NCI-H2196 (cell line): Measurements from ENCODE around the gene MID1.
A peak's percentile ranks its signal among the peaks of the same experiment; 100 is the strongest.

ENCODE experiments used
- DNase-seq: peaks from one replicate; lab custom pipeline; 2025; ENCODE audit not compliant: unreplicated experiment; lab: John Stamatoyannopoulos, UW

The MID1 gene

DNA sequence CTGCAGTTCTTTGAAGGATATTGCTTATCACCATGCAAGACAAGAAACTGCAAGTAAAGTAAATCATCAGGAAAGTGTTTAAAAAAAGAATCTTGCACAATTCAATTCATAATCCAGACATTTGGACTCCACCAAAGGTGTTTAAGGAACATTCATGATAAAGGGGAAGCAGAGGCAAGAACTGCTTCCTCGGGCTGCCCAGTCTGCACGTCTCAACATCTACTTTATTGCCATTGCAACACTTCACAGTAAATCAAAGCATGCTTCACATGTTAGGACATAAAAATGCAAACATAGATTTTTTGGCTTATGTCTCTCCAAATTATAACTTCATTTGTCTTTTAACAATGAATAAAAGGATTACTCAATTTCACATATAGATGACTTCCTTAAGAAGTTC lies 42.5 kb downstream of the MID1 start:
- no peak for DNase-seq

DNA sequence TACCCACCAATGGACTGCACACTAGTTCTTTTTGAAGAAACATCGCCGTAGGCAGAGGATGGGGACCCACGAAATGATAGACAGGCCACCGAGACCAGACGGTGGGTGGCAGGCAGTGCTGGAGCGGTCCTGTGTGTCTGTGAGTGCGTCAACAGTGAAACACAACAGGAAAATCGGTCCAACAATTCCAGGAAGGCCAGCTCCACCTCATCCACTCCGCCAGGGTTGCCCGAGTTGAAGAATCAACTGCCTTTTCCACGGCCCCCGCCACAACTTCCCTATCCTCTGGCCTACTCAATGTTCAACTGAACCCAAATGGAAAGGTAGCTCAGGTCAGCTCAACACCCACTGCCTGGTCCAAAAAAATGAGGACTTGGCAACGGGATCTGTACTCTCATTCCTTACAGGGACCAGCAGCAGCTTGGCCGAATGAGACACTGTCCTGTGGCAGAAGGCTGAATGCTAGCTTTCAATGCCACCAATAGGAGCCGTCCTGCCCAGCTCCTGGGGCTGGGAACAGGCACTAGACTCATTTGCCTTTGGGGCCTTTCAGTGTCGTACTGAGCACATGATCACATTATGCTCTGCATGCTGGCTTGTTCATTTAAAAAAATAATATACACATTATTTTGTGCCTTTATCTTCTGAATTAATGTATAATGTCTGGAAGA lies 43.5 kb downstream of the MID1 start:
- no peak for DNase-seq

DNA sequence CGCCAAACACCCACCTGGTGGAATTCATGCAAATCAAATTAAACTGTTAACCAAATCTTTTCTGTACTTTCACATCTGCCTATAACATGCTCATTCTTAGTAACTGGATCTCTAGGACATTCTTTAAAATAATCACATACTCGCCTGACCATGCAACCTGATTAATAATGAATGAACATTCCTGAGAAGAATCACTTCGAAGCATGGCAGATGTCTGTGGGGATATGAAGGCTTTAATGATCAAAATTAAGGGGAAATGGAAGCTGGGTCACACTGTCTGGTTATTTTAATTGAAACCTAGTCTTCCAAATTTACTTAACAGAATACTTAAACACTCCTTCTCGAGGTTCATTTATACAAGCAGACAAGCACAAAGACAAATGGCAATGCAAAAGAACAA lies 44.2 kb downstream of the MID1 start:
- no peak for DNase-seq

DNA sequence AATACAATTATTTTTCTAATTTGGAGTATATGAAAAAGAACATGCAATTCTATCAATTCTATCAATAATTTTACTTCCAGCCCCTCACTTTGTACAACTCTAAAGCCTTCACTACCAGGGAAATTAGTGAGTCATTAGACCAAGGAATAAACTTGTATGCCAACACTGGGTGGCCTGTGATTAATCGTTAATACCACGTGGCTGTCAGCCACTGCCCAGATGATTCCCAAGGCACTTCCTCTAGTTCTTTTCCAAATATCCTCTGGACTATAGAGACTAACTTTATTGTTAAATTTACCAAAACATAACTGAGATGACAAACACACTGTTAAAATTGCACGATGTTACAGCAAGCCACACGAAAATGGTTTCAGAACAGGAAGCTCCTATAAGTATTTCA lies 45.7 kb downstream of the MID1 start:
- DNase-seq, result no peak

DNA sequence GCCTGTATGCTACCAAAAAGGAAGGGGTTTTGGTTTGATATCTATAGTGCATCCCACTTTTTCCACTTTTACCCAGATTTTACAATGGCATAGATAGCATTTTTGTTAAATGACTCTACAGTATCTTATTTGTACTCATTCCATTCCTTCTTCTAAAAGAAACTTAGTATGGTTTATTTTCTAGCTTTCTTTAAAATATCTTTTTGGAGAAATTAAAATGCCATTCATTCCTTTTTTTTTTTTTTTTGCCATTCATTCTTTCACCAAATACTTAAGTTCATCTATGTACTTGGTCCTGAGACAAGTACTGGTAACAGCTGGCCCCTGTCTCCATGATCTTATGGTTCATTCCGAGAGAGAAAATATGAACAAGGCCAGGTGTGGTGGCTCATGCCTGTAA lies 49.1 kb downstream of the MID1 start:
- no peak for DNase-seq

DNA sequence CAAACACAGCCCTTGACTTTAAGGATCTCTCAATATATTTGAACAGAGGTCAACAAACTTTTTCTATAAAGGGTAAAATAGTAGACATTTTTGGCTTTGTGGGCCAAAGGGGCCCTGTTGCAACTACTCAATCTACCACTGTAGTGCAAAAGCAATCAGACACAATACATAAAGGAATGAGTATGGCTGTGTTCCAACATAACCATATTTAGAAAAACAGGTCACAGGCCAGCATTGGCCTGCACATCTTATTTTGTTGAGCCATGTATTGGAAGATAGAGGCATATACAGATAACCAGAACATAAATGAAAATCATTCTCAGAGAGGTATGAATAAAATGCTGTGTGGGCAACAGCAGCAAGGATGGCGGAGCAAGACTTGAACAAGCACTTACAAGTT lies 49.8 kb downstream of the MID1 start:
- DNase-seq, result no peak

DNA sequence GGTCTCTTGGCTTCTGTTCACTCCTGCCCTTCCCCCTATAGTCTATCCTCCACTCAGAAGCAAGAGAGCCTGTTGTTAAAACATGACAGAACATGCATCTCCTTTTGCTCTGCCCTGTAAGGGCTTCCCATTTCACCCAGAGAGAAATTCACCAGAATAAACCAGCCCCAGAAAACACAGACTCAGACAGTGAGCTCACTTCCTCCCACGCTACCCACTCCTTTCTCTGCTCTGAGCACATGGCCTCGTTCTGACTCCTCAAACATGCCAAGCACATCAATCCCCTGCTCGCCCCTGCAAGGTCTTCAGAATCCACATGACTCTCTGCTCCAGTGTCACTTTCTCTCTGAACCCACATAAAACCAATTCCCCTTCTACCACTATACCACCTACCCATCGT lies 50.4 kb downstream of the MID1 start:
- no peak for DNase-seq

DNA sequence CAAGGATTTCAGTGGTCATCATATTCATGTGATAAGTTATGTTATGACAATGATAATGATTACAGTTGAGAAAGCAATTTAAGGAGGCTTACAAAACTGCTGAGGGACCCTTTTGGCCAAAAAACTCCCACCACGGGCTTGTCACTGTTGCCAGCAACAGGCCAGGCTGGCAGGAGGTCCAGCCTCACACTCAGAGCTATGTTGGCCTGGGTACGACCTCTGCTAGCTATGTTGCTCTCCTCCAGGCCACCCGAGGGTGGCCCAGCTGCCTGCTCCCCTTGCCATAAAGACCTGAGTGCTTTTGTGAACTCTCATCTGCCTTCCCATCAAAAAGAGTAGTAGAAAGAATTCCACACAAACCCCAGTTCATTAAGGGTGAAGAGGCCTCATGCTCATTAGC lies 52.0 kb downstream of the MID1 start:
- no peak for DNase-seq

DNA sequence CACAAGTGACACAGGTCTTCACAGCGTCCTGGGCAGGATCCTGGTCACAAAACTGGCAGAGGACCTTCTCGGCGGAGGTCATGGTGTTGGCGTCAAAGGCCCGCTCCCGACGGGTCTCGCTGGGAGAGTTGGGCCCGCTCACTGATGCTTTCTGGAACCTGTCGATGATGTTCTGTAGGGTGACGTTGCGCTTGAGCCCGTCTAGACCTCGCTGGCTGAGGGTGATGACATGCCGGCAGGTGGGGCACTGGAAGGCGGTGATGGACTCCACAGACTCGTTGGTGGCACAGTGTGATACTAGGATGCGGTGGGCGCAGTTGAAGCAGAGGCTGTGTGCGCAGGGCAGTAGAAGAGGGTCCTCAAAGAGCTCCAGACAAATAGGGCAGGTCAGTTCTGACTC lies 53.2 kb downstream of the MID1 start:
- no peak for DNase-seq

DNA sequence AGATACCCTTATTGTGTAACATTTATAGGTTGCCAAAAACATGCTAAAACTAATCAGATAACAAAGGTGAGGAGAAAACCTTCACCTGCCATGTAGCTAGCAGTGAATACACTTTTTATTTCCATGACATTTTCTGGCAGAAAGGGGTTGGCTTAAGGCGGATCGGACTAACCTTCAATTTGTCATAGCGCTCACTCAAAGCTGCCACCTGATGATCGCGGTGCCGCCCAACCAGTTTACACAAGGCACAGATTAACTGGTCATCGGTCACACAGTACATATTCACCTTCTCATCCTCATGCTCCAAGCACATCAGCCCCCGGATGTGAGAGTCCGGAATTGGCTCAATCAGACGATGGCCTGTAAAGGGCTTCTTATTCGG lies 53.7 kb downstream of the MID1 start:
- no peak for DNase-seq

DNA sequence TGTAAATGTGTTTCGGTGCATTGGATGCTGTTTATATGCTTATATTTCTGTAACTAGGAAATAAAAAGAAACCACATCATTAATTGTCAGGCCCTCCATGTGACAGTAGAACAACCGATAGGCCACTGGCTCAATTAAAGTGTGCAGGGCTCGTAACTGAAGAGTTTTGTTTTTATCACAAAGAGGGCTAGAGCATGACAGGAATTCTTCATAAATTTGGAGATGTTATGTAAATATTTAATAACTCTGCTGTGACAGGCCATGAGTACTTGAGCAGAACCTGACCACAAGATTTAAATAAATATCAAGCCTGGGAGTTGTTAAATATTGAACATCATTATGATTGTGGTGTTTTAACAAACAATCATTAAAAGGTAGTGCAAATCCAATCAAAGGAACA lies 55.9 kb downstream of the MID1 start:
- DNase-seq, result peak; percentile 21

DNA sequence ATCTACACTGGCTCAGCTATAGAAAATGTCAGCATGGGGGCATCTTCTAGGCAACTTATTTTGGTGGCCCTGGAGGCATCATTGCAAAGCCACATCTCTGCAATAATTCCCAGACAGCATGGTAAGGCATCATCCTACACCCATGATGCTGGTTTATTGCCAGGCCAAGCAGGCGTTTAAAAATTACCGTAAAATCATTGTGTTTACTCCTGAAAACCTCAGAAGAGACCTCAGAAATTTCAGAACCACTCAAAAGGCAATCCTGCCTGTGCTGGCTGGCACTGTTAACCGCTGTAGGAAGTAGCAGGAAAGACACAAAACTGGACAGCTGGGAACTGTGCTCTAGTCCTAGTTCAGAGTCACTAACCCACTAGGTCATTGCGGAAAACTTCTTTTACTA lies 63.2 kb downstream of the MID1 start:
- DNase-seq, result no peak

DNA sequence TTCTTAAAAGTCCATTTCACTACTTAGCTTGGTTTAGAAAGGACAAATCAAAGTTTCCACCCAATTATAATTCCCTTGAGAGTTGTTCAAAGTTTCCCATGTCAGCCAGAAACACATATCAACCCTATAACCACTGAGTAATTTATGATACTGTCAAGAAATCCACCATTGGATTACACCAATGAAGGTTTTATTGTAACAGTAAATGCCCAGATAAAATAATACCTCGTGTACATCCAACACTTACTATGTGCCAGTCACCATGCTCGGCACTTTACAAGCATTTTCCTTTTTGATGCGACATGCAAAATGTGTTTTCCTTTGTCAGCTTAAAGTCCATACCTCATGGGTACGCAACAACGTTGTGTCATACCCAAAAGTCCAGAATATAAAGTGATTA lies 64.0 kb downstream of the MID1 start:
- DNase-seq, result no peak

DNA sequence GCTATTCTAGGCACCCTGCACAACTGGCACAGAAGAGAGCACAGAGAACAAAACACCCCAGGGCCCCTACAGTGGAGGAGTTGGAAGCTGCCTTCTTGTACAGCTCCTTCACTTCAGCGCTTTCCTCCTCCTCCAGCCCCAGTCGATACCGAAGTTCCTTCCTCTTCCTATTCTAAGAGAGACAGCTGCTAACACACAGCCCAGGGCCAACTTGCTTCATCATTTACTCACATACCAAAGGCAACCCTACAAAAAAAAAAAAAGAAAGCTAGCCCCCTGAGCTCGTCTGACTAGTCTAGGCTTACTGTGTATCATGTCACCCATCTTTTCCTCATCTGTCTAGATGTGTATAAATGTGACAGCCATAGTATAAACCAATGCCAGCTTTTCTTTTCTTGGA lies 64.5 kb downstream of the MID1 start:
- no peak for DNase-seq

DNA sequence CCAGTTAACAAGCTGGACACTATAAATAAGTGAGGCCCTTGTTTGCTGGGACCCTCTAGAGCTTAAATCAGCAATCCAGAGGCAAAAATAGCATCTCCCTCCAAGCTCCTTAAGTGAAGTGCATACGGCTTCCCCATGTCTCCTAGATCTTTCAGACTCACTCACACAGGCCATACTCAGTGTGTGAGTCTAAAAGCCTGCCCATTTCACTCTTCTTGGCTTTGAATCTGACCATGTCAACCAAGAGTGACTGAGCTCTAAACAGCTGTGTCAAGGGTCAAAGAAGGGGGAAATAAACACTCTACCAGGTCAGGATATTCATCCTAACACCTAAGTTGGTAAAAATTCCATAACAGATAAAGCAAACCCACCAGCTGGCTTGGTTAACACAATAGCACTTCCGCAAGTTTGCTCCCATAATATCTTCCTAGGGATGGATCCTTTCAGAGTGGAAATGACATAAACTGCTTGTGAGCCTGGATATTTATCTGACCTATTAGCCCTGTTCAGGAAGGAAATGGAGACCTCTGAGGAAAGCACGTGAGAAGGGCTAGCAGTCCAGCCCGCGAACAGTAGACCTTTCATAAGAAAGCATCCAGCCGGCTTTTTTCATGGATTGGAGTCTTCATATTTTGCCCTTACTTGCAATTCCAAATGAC lies 65.6 kb downstream of the MID1 start:
- no peak for DNase-seq

DNA sequence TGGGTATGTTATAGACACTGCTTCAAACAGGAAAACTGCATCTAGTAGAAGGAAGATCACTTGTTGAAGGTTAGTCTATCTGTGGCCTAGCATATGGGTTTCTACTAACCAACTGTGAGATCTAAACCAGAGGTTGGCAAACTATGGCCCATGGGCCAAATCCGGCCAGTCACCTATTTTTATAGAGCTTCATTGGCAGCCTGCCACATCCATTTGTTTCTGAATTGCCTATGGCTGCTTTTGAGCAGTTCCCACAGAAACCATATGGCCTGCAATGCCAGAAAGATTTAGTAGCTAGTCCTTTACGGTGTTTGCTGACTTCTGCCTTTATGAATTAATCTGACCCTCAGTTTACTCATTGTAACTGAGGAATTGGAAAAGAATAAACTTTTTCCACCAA lies 71.1 kb downstream of the MID1 start:
- no peak for DNase-seq

DNA sequence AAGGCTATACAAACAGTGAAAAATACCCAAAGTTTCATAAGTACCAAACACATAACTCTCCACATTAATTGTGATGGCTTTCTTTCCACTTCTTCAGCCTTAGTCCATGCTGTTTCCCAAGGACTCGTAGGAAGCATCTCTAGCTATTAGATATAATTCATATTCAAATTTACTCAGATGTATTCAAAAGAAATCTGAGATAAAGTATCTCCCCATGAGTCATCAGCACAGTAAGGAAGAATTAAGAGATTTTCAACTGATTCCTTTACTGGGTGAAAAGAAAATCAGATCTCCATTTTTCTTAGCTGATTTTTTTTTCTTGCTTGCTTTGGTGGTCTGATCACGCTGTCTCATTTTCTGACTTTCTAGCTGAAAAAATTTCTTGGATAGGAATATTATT lies 71.7 kb downstream of the MID1 start:
- no peak for DNase-seq

DNA sequence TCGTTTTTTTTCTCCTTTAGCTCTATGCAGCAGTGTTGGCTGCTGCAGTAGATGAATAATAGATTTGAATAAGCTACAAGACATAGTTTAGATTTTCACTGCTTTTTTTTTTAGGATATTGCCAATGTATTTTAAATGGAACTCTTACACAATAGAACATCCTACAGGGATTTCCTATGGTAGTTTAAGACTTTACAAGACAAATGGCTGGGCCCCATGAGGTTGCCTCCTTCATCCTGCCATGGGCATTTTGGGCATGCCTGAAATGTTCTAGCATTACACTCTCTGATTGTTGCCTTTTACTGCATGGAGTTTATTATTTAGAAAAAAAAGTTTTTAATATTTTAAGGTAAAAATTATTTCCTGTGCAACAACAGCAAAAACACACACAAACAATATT lies 74.5 kb downstream of the MID1 start:
- no peak for DNase-seq

DNA sequence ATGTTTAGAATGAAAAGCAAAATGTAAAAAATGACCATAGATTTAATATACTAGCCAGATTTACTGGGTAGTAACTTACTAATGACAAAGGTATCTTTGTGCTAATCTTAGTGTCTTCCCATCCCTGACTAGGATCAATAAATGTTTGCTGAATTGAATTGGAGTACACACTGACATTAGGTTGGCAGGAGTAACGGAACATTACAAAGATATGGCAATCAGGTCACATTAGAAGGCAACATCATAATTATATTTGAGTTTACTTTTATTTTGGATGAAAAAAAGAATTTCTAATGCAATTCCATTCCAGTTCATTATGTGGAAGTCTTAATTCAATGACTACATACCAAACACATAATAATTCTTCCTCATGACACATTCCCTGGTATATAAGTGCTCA lies 77.8 kb downstream of the MID1 start:
- no peak for DNase-seq

DNA sequence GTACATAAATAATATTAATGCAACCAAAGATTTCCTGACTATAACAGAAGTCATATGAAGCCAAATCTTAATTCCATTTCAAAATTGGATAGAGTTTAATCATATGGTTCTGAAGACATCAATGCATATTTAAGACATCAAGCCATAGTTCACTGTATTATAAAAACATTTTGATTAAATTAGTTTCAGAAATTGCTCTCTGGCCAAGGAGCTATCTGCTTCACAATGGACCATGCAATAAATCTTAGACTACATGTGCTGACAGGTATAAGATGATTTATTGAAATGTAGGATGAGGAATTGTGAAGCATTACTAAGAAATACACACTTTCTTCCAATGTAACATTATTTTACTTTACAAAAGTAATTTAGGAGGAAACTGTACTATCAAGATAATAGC lies 81.6 kb downstream of the MID1 start:
- DNase-seq, result no peak

DNA sequence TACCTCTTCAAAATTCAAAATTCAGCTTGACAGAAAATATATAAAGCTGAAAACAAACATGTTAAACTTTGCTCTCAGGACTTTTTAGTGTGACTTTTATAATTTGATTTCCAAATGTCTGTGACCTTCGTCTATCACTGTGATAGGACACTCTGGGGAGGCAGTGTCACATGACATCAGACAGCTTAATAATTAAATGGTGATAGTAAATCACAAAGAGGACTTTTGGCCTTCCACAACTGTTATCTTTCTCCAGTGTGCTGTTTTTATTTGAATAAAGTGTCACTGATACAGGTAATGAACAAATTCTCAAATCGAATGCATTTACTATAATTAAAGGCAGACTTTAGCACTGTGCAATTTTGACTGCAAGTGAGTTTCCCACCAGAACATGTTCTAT lies 83.1 kb downstream of the MID1 start:
- no peak for DNase-seq

DNA sequence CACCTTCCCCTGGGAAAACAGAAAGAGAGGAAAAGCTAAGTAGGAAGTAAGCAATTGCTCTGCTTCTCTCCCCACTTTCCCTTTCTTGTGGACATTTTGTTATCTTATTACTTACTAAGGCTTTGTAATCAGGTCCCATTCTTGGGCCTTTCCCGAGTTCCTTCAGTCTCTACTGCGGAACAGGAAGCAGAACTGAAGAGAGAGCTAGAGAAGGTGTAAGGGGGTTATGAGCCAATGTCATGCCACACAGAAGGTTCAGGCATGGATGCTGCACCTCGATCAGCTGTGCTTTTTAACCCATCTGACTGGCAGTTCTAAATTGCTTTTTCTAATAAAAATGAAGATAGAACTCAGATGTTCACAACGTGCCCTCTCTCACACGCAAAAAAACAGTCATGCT lies 83.6 kb downstream of the MID1 start:
- DNase-seq, result no peak

DNA sequence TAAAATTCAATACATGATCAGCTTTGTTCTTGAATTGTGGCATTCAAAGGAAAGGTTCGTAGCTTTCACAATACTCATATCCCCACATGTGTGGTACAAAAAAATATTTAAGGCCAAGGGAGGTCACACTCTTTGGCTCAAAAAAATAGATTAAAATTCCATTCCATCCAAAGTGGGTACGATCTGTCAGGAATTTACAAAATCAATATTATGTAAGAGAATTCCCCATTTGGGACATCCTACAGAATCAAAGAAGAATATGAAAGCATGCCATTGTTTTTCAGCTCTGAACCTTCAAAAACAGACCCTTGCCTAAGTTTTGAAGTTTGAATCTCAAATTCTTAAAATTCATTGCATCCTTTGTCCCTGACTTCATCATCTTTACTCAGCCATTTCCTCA lies 85.8 kb downstream of the MID1 start:
- no peak for DNase-seq
